Osteocyte (in vitro differentiated cells): ENCODE measurements around the gene C19orf12. TPM values are rescaled to one million over a fixed set of nuclear protein-coding genes. Genes with fewer than 3 reads are reported as not detected.

ENCODE experiments used
- DNase-seq: peaks from one replicate; pipeline ENCODE4 v3.0.0; 2021; ENCODE audit warnings: mixed read lengths; ENCODE audit not compliant: unreplicated experiment; ENCODE audit errors: extremely low spot score
- H3K27ac Mint-ChIP-seq: one replicate; pipeline ENCODE4 v1.8.0; 2021; ENCODE audit warnings: mild to moderate bottlenecking, mixed read lengths; ENCODE audit not compliant: unreplicated experiment
- H3K27me3 Mint-ChIP-seq: one replicate; pipeline ENCODE4 v1.8.0; 2021; ENCODE audit warnings: mixed read lengths; ENCODE audit not compliant: unreplicated experiment
- H3K36me3 Mint-ChIP-seq: one replicate; pipeline ENCODE4 v1.8.0; 2021; ENCODE audit warnings: mixed read lengths; ENCODE audit not compliant: unreplicated experiment
- H3K4me1 Mint-ChIP-seq: one replicate; pipeline ENCODE4 v1.8.0; 2021; ENCODE audit warnings: mixed read lengths; ENCODE audit not compliant: unreplicated experiment
- H3K4me3 Mint-ChIP-seq: one replicate; pipeline ENCODE4 v1.8.0; 2021; ENCODE audit warnings: mild to moderate bottlenecking, moderate library complexity, mixed read lengths; ENCODE audit not compliant: unreplicated experiment
- H3K9me3 Mint-ChIP-seq: one replicate; pipeline ENCODE4 v1.8.0; 2021; ENCODE audit warnings: mixed read lengths; ENCODE audit not compliant: unreplicated experiment
- total RNA-seq: library from RNA; stranded (reverse); gene quantifications from 2 replicates; pipeline ENCODE4 v1.2.1, GENCODE V29; 2021
- TF ChIP-seq, protein P1 (sequence below): fragments of 200-600 bp; sonication (generic); IDR thresholded peaks from 2 replicates; pipeline ENCODE4 v1.5.0; 2021; ENCODE audit warnings: antibody characterized with exemption, mild to moderate bottlenecking, moderate library complexity

C19orf12 gene
- total RNA-seq, 1 donor from 2014 or later = 42.7 TPM

- Mint-ChIP-seq H3K9me3 (no peaks in the 10 kb centered on the region), H3K4me1 (peaks cover 29% of the 10 kb centered on the region), H3K27ac (no peak overlapping the region), H3K4me3 (no peak overlapping the region), H3K27me3 (no peaks in the 10 kb centered on the region), H3K36me3 (peaks cover 27% of the 10 kb centered on the region)
- no peak for DNase-seq
- TF ChIP-seq, protein P1, sequence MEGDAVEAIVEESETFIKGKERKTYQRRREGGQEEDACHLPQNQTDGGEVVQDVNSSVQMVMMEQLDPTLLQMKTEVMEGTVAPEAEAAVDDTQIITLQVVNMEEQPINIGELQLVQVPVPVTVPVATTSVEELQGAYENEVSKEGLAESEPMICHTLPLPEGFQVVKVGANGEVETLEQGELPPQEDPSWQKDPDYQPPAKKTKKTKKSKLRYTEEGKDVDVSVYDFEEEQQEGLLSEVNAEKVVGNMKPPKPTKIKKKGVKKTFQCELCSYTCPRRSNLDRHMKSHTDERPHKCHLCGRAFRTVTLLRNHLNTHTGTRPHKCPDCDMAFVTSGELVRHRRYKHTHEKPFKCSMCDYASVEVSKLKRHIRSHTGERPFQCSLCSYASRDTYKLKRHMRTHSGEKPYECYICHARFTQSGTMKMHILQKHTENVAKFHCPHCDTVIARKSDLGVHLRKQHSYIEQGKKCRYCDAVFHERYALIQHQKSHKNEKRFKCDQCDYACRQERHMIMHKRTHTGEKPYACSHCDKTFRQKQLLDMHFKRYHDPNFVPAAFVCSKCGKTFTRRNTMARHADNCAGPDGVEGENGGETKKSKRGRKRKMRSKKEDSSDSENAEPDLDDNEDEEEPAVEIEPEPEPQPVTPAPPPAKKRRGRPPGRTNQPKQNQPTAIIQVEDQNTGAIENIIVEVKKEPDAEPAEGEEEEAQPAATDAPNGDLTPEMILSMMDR = no peak
Measured at GRCh38 chr19:29675650-29676186, 39.3 kb downstream of the C19orf12 start.

DNA sequence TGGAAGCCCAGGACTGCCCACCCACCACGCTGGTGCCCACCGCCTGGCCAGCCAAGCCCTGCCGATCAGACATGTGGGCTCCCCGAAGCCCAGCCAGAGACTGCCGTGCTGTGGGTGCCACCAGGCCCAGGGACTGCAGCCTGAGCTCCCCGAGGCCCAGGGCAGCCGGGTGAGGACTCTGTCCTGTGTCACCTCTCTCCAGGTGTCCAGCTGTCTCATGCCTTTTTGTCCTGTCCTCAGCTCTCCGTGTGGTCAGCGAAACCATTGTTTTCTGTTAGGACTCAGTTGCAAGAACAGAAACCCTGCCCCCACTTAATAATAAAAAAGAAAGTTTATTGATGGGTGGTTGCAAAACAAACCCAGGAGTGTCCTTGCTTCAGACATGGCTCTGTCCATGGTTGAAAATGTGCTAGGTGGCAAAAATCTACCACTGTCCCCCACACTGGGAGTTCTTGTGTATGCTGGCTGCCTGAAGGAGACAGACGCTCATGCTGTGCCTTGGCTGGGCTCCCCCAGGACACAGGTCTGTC is 39.9 kb downstream of the C19orf12 start:
- TF ChIP-seq, protein P1 = no peak
- Mint-ChIP-seq H3K9me3 (no peaks in the 10 kb centered on the region), H3K27ac (no peak overlapping the region), H3K36me3 (peaks cover 27% of the 10 kb centered on the region), H3K4me3 (no peak overlapping the region), H3K27me3 (no peaks in the 10 kb centered on the region), H3K4me1 (peaks cover 31% of the 10 kb centered on the region)
- no peak for DNase-seq

GRCh38 chr19:29674374-29675119 is 40.5 kb downstream of the C19orf12 start:
- Mint-ChIP-seq H3K4me3 (no peak overlapping the region), H3K36me3 (peaks cover 29% of the 10 kb centered on the region), H3K27me3 (no peaks in the 10 kb centered on the region), H3K4me1 (peaks cover 31% of the 10 kb centered on the region), H3K27ac (no peak overlapping the region), H3K9me3 (no peaks in the 10 kb centered on the region)
- no peak for DNase-seq
- TF ChIP-seq, protein P1 = no peak

GRCh38 chr19:29673451-29674371 is 41.4 kb downstream of the C19orf12 start:
- TF ChIP-seq, protein P1 = no peak
- no peaks in the 10 kb centered on the region for H3K27me3 Mint-ChIP-seq
- H3K4me1 Mint-ChIP-seq = peaks cover 36% of the 10 kb centered on the region
- H3K27ac Mint-ChIP-seq = no peak overlapping the region
- no peaks in the 10 kb centered on the region for H3K9me3 Mint-ChIP-seq
- H3K4me3 Mint-ChIP-seq = no peak overlapping the region
- no peak for DNase-seq
- peaks cover 33% of the 10 kb centered on the region for H3K36me3 Mint-ChIP-seq
